22Rv1 (cell line): Measurements from ENCODE around the gene PRKCQ.

Source experiments
- H3K27ac ChIP-seq: fragments of 450-650 bp; 2 replicates; pipeline ENCODE4 v1.5.1; 2017
- ZFX ChIP-seq: fragments of 450-650 bp; IDR thresholded peaks from 2 replicates; pipeline ENCODE4 v1.6.1; 2017; ENCODE audit warnings: antibody characterized with exemption, borderline replicate concordance
- TF ChIP-seq, protein P1 (sequence below): fragments of 450-650 bp; IDR thresholded peaks from 2 replicates; pipeline ENCODE4 v1.5.1; 2017; ENCODE audit warnings: mild to moderate bottlenecking

Gene PRKCQ

DNA sequence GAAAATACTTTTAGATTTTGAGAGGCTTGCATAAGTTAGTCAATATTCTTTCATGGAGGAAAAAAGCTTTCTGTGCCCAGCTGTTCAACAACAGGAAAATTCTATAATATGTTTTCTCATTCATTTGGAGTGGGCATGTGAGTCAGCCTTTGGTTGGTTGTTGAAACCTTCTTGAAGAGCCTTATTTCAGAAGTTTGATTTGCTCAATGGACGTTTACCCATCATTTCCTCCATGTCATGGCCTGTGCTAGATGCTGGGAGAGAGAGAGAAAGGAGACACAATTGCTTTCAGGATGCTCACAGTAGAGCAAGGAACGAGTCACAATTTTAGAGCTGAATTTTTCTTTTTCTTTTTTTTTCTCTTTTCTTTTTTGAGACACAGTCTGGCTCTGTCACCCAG is 181.7 kb downstream of the PRKCQ start:
- no peak overlapping the region for H3K27ac ChIP-seq
- TF ChIP-seq, protein P1, sequence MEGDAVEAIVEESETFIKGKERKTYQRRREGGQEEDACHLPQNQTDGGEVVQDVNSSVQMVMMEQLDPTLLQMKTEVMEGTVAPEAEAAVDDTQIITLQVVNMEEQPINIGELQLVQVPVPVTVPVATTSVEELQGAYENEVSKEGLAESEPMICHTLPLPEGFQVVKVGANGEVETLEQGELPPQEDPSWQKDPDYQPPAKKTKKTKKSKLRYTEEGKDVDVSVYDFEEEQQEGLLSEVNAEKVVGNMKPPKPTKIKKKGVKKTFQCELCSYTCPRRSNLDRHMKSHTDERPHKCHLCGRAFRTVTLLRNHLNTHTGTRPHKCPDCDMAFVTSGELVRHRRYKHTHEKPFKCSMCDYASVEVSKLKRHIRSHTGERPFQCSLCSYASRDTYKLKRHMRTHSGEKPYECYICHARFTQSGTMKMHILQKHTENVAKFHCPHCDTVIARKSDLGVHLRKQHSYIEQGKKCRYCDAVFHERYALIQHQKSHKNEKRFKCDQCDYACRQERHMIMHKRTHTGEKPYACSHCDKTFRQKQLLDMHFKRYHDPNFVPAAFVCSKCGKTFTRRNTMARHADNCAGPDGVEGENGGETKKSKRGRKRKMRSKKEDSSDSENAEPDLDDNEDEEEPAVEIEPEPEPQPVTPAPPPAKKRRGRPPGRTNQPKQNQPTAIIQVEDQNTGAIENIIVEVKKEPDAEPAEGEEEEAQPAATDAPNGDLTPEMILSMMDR: no peak
- TF ChIP-seq ZFX: no peak

- TF ChIP-seq ZFX: no peak
- TF ChIP-seq, protein P1: no peak
- no peak overlapping the region for H3K27ac ChIP-seq
These were observed 183.4 kb downstream of the PRKCQ start for GRCh38 chr10:6396652-6397051.

GRCh38 chr10:6396226-6396625 is 183.8 kb downstream of the PRKCQ start:
- TF ChIP-seq ZFX: no peak
- TF ChIP-seq, protein P1: no peak
- no peak overlapping the region for H3K27ac ChIP-seq

DNA sequence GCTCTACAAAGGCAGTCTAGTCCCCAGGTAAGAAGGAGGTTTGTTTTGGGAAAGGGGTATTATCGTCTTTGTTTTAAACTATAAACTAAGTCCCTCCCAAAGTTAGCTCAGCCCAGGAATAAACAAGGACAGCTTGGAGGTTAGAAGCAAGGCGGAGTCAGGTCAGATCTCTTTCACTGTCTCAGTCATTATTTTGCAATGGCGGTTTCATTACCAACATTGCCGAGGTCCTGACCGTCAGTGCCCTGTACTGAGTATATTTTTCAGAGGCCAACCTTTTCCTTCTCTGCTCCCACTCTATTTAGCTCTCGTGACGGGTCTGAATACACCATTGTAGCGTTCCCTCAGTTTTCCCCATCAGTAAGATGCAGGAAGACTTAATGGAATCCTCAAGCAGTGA is 184.5 kb downstream of the PRKCQ start:
- no peak overlapping the region for H3K27ac ChIP-seq
- TF ChIP-seq, protein P1: no peak
- TF ChIP-seq ZFX: no peak

GRCh38 chr10:6394084-6394483 is 186.0 kb downstream of the PRKCQ start:
- TF ChIP-seq, protein P1: no peak
- TF ChIP-seq ZFX: no peak
- H3K27ac ChIP-seq: no peak overlapping the region

DNA sequence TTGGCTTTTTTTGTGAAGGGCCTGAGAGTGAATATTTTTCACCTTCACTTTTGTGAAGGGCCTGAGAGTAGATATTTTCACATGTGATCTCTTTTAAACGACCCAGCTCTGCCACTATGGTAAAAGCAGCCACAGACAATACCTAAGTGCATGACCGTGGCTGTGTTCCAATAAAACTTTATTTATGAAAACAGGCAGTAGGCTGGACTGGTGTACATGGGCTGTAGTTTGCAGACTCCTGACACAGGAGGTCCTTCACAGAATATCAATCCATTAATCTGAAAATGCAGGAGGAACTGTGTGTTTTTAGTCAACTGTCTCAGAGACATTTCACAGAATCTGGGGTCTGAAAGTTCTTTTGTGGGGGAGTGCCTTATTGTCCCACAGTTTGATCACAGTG is 186.9 kb downstream of the PRKCQ start:
- H3K27ac ChIP-seq: no peak overlapping the region
- TF ChIP-seq ZFX: no peak
- TF ChIP-seq, protein P1: no peak

DNA sequence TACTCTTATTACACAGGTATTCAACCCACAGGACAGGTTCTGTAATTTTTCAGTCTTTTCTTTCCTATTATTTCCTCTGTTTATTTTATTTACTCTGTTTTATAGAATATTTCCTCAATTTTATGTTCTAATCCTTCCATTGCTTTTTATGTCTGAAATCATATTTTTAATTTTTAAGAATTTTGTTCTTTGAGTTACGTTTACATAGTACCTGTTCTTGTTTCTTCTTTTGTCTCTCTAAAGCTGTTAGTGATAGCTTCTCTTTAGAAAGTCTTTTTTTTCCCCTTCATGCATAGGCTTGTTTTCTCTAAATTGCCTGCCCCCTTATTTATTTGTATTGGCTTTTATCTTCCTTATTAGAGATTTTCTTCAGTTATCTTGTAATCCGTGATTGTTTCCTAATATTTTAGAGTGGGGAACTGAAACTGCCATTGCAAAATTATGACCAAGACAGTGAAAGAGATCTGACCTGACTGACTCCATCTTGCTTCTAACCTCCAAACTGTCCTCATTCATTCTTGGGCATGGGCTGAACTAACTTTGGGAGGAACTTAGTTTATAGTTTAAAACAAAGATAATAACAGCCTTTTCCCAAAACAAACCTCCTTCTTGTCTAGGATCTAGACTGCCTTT is 189.7 kb downstream of the PRKCQ start:
- TF ChIP-seq, protein P1: no peak
- TF ChIP-seq ZFX: no peak
- H3K27ac ChIP-seq: no peak overlapping the region
